Stimulated activated CD4-positive, alpha-beta T cell treated with anti-CD3 and anti-CD28 coated beads, TNF-alpha, amount 100 ng/mL, for 24 hours (primary cell): ENCODE measurements around the gene DSG4.

Source experiments
- DNase-seq, 3 experiments: peaks; one replicate each; pipeline ENCODE4 v3.0.0-alpha.2; 2020; ENCODE audit warnings: low read depth in 3 of 3

DSG4 gene

DNA sequence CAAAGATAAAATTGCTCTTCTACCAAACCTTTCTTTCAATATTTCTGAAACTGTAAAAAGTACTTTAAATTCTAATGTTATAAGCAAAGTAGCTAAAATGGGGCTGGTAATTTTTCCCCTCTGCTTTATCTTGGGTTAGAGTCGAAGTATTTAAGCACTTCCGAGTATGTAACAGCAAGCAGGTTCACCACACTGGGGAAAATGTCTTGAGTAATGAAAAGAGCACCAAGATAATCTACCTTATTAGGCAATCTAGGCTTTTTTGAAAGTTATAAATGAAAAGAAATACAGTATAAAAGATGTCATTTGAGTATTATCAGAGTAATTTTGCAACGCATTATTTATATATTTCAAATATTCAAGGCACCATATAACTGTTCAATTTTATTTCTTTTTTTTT, 70.3 kb downstream of the DSG4 start:
- no peak for DNase-seq

DNA sequence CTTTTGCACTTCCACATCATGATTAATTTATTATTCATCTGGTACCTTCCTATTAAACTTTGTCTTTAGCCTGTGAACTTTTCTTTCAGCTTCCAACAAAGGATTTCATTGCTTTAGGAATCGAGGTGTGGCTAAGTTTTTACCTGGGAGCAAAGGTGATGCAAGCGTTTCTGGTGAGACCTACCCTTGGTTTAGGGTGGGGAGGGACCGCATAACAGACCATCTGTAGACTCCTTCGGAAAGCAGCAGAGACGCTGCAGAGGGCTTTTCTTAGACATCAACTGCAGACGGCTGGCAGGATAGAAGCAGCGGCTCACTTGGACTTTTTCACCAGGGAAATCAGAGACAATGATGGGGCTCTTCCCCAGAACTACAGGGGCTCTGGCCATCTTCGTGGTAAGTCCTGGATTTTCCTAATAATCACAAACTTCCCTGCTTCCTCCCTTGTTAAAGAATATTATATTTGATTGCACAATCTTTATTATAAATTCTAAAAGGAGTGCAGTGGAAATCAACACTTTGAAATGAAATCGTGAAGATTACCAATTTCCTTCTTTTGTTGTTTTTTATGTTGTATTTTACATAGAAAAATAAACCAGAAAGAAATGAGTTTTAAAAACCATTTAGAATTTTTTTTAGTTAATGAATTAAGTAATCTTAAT, 71.1 kb downstream of the DSG4 start, which contains the start of gene DSG3:
TSS of gene DSG3 (plus strand) at position 212 of the 662 bp plus-strand sequence. CDS start at position 349, 137 bp downstream.
- no peak for DNase-seq

DNA sequence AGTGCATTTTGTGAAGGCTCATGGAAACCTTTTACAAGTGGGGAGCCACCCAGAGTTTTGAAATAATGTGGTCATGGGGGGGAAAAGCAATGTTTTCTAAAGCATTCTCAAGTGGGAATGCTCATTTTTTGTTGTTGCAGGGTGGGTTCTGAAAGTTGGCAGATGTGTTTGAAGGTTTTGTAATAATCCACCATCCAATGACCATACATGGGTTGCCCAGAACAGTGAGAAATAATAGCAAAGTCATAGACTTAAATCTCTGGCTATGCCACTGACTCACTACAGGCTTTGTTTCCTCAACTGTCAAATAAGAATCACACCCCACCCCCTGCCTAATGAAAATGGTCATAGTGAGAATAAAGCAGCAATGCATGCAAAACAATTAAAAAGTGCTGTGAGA, 73.8 kb downstream of the DSG4 start:
- no peak for DNase-seq

DNA sequence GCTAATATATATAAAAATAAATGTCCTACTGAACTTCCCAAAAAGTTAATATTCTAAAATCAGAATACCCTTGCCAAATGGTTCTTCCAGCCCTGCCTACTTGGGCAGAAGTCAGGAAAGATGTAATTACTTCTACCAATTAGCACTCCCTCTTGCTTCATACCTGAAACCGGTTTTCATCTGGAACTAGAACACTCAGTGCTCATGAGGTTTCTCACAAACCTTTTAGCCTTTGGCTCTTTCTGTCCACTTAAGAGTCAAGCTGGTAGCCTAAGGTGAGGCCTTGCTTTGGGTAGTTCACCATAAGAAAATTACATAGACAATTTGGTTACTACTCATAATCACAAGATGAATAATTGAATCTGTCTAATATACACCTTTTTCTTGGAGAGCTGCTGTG, 75.0 kb downstream of the DSG4 start:
- DNase-seq: no peak

DNA sequence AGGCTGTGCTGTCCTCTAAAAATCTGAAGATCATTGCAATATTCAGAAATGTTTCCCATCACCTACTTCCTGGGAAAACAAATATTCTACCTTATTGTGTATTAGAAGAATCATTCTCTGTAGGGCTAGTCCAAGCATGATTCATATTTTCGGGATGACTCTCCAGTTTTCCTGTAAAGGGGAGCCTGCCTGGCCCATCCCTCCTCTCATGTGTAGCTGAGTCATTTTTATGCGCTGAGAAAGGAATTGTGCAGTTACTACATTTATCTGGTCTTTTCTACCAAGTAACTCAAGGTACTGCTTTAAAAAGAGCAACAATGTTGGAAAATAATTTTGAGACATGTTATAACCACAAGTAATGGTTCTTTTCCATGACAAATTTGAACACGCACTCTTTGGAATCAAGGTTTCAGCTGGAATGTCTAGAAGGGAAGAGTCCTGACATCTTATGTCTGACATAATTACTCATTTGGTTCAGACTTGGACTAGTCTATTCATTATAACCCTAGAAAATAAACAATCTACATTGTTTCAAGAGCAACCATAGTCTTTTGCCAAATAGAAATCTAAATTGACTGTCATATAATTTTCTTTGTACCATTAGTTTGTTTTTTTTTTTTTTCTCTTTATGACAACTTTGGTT, 77.6 kb downstream of the DSG4 start:
- no peak for DNase-seq
